Aorta (tissue), 5 donors: ENCODE data around the gene URM1. TPM values are rescaled to one million over a fixed set of nuclear protein-coding genes. Genes with fewer than 3 reads are reported as not detected.
A peak's percentile ranks its signal among the peaks of the same experiment; 100 is the strongest.

Experiments
- ATAC-seq: fragments of 200-7000 bp; cut with Tn5 transposase; one replicate; pipeline ENCODE4 v1.9.1; 2022; ENCODE audit warnings: moderate library complexity; ENCODE audit not compliant: low FRiP score
- DNase-seq, 2 donors: peaks; one replicate each; pipeline ENCODE4 v3.0.0-alpha.2; 2020
- H3K27ac ChIP-seq, 2 donors: one replicate each; pipeline ENCODE4 v1.5.1; 2013; ENCODE audit warnings: low read length in 2 of 2, mild to moderate bottlenecking in 2 of 2, moderate library complexity in 2 of 2, control low read depth in 1 of 2, inconsistent platforms in 1 of 2, low read depth in 1 of 2
- H3K27me3 ChIP-seq, 2 donors: one replicate each; pipeline ENCODE4 v1.6.1; 2013; ENCODE audit warnings: control low read depth in 1 of 2, low read length in 1 of 2, mild to moderate bottlenecking in 1 of 2, moderate library complexity in 1 of 2; ENCODE audit not compliant: insufficient read depth in 2 of 2, control insufficient read depth in 1 of 2
- H3K36me3 ChIP-seq, 2 donors: one replicate each; pipeline ENCODE4 v1.6.1; 2013; ENCODE audit warnings: control low read depth in 1 of 2, low read length in 1 of 2, mild to moderate bottlenecking in 1 of 2; ENCODE audit not compliant: insufficient read depth in 2 of 2, control insufficient read depth in 1 of 2
- H3K4me1 ChIP-seq, 2 donors: one replicate each; pipeline ENCODE4 v1.6.1; 2013; ENCODE audit warnings: low read length in 2 of 2, control low read depth in 1 of 2, mild to moderate bottlenecking in 1 of 2, moderate library complexity in 1 of 2; ENCODE audit not compliant: insufficient read depth in 2 of 2, control insufficient read depth in 1 of 2
- H3K4me3 ChIP-seq, 2 donors: one replicate each; pipeline ENCODE4 v1.5.1; 2013; ENCODE audit warnings: low read length in 2 of 2, control low read depth in 1 of 2, mild to moderate bottlenecking in 1 of 2
- H3K9me3 ChIP-seq: one replicate; pipeline ENCODE4 v1.6.1; 2013; ENCODE audit warnings: mild to moderate bottlenecking, low read length; ENCODE audit not compliant: control insufficient read depth
- WGBS, 2 donors: extraction: QIAGEN DNeasy Blood & Tissue Kit; methylation state at CpG; one replicate each; pipeline ENCODE4 v1.1.7; 2013; 5-methylcytosine and 5-hydroxymethylcytosine counted together
- intact Hi-C, 2 donors: fragments of 100-400 bp; cut with DNase I; formaldehyde crosslinking; loops; one replicate each; pipeline versions ENCODE4 v1.14.2 to v1.15.0; 2022
- long read RNA-seq, 2 donors: library from polyadenylated mRNA; unstranded; transcript quantifications; one replicate each; pipeline ENCODE4 v2.0.0, GENCODE V29; 2020 to 2021
- polyA plus RNA-seq, 2 donors: library from polyadenylated mRNA; stranded (reverse); fragments of 200-250 nt; gene quantifications; one replicate each; pipeline ENCODE4 v1.2.3, GENCODE V29; 2013
- total RNA-seq, 2 donors: library from RNA; stranded (reverse); fragmentation: NEBNext Ultra II Directional; extraction: Animal tissue kit (Norgen Biotek cat#: 25700); gene quantifications; one replicate each; pipeline ENCODE4 v1.2.1, GENCODE V29; 2021
- donor health status: healthy with polysubstance abuse.
- donor health status: Bipolar disorder and iron deficiency.
- donor health status: DM: no; HTN: no; CAD: no.
- donor health status: DM: no; HTN: no; CAD: no.
- donor health status: DM: yes; HTN: yes; CAD: no.

The URM1 gene
- total RNA-seq = 10 to 100 TPM; 34.0 to 37.8 TPM
- polyA plus RNA-seq = 10 to 100 TPM; 24.7 to 45.5 TPM
- long read RNA-seq, donor 1, transcript URM1-203 (5 exons, 2,650 nt) = major isoform, 65 of 81 reads
- long read RNA-seq, donor 1, partial matches to known transcripts = 1 of 81 reads
- long read RNA-seq, donor 1, other reads (novel, unspliced or antisense) = 9 of 81 reads
- long read RNA-seq, donor 2, partial matches to known transcripts = 0 of 8 reads
- long read RNA-seq, donor 2, other reads (novel, unspliced or antisense) = 3 of 8 reads

DNA sequence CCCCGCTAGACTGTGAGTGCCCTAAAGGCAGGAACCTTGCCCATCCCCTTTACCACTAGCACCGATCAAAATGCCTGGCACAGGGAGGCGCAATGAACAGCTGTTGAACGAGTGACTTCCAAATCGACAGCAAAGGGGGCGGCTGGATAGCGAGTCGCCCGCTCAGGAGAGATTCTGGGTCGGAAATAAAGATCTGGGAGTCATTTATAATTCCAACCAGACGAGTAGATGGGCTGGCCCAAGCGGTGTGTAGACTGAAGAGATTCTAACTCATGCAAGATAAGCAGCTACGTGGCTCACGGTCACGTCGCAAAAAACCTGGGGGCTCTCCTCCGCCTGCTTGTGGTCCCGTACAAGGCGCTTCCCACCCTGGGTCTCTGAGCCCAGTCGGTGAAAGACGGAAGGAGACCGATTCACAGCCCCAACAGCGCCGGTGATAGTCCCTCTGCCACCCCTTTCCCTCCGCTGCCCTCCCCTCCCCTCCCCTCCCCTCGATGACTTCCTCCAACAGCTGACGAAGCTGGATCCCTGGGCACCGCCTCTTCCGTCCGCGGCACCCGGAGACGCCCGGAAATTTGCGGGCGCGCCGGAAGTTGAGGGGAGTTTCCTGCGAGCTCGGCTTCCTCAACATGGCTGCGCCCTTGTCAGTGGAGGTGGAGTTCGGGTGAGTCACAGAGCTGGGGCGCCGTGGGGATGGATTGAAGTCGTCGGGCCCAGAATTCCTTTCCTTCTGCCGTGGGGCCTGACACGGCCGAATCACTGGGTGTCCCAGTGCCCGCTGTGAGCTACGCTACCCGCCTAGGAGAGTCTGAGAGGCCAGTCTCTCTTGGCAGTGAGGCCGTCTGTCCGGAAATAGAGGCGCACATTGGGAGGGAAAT is at the start of gene URM1:
Gene URM1 (plus strand): TSS at position 623 of the 878 bp plus-strand sequence. CDS start 7 bp downstream, at position 630.
- peak; percentile 98 to 99 for DNase-seq
- Histone ChIP-seq H3K27me3 (no peaks in the 10 kb centered on the region), H3K36me3 (no peaks in the 10 kb centered on the region), H3K9me3 (no peaks in the 10 kb centered on the region), H3K27ac (peak within 1 kb of the TSS; percentile 36 to 81), H3K4me3 (peak within 1 kb of the TSS; percentile 80 to 92), H3K4me1 (no peaks in the 10 kb centered on the region)
- 0% methylated on average over 53 to 55 of the region's 55 CpGs for WGBS, 2 donors
- ATAC-seq = peak; percentile 97
- intact Hi-C loops = no loop called here

DNA sequence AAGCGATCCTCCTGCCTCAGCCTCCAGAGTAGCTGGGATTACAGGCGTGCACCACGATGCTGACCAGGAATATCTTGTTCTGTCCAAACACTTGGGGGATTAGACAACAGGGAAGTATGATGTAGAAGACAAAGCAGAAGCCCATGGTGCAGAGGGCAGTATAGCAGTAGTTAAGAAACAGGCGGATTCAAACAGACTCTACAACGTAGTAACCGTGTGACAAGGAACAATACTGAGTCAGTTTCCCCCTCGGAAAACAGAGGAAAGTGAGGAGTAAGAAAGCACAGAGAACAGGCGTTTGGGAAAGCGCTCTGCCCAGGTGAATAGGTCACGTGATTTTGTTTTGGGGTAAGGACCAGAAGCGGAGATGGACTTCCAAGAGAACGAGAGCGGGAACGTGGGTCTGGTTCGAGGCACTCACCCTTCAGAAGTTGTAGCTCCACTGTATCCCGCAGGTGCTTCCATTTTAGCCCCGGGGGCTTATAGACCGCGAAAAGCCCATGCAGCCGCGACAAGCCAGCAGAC is 49.2 kb upstream of the URM1 start:
- Histone ChIP-seq H3K36me3 (no peaks in the 10 kb centered on the region), H3K9me3 (no peaks in the 10 kb centered on the region), H3K27ac (peak overlapping the region in 1 of 2 donors; percentile 2), H3K4me1 (no peaks in the 10 kb centered on the region), H3K27me3 (no peaks in the 10 kb centered on the region), H3K4me3 (peak overlapping the region; percentile 41 to 84)
- DNase-seq (no peak), ATAC-seq (no peak)
- 2% methylated on average over 21 of the region's 21 CpGs for WGBS, 2 donors
- intact Hi-C loops = no loop called here

DNA sequence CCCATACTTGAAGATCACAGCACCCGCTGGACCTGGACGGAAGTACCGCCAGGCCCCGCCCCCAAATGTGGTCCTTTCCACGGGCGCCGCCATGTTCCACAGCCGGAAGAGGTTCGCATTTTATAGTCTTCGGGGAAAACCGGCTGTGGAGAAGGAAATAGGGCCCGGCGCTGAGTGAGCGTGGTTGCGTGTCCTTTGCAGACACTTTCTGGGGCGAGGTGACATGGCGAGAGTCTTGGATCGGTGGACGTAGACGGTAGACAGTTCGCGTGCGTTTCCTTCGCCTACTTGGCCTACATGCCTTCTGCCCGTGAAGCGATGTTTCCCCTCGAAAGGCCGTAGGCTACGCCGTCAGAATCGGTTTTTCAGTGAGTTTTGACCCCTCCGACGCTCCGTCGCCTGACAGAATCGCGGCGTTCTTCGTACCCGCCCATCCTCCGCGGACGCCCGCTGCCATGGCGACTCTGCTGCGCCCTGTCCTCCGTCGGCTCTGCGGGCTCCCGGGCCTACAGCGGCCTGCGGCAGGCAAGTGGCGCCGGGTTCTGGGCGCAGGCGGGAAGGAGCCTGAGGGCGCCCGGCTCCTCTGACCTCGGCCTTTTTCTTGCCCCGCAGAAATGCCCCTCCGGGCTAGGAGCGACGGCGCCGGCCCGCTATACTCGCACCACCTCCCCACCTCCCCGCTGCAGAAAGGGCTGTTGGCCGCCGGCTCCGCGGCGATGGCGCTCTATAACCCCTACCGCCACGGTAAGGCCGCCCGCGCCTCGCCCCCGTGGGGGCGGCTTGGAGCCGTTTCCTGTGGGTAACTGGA is 48.6 kb upstream of the URM1 start, which contains the start of the genes COQ4 and TRUB2:
Gene COQ4 (plus strand): TSS at position 436 of the 808 bp plus-strand sequence. CDS start 20 bp downstream, at position 456.
Gene TRUB2 (minus strand): TSS at position 44 of the 808 bp plus-strand sequence. CDS start 39 bp downstream, at position 5.
- 0% methylated on average over 83 of the region's 83 CpGs for WGBS, 2 donors
- H3K27ac ChIP-seq = peak within 1 kb of the TSS in 1 of 2 donors; percentile 58
- H3K27me3 ChIP-seq = no peaks in the 10 kb centered on the region
- ATAC-seq (peak; percentile 98), DNase-seq (peak; percentile 95 to 97)
- peak within 1 kb of the TSS; percentile 84 to 90 for H3K4me3 ChIP-seq
- H3K4me1 ChIP-seq = no peaks in the 10 kb centered on the region
- H3K9me3 ChIP-seq = no peaks in the 10 kb centered on the region
- intact Hi-C loops = no loop called here
- no peaks in the 10 kb centered on the region for H3K36me3 ChIP-seq

DNA sequence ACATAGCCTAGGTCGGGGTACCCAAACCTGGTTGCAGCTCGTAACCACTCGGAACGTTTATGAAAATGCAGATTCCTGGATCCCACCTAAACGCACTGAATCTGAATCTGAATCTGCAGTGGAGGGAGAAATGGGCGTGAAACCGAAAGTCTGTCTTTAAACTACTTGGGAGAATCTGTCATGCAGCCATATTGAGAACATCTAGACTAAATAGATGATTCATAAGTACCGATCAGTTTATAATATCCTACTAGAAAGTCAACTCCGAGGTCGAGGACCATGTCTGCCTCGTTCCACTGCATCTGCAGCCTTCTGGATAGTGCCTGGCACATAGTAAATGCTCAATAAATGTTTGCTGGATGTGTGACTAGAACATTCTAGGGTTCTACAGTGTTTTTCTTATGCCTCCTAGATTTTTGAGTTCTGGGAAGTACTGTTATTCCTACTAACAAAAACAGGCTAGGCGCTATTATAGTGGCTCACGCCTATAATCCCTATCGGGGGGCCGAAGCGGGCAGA is 47.9 kb upstream of the URM1 start:
- no peak for ATAC-seq
- no peak for DNase-seq
- Histone ChIP-seq H3K36me3 (peaks cover 0 to 2% of the 10 kb centered on the region in 2 donors), H3K27ac (peak overlapping the region in 1 of 2 donors; percentile 48), H3K4me3 (peak overlapping the region; percentile 80 to 90), H3K4me1 (no peaks in the 10 kb centered on the region), H3K27me3 (no peaks in the 10 kb centered on the region), H3K9me3 (no peaks in the 10 kb centered on the region)
- intact Hi-C loops = no loop called here
- WGBS, 2 donors = 25% methylated on average over 16 of the region's 16 CpGs

DNA sequence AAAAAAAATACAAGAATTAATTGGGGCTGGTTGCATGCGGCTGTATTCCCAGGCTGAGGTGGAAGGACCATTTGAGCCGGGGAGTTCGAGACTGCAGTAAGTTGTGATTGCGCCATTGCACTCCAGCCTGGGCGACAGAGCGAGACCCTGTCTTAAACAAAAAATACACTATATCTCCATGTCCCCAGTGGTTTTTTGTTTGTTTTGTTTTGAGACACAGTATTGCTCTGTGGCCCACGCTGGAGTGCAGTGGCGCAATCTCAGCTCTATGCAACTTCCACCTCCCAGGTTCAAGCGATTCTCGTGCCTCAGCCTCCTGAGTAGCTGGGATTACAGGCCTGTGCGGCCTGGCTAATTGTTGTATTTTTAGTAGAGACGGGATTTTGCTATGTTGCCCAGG is 47.4 kb upstream of the URM1 start:
- H3K9me3 ChIP-seq = no peaks in the 10 kb centered on the region
- H3K36me3 ChIP-seq = peaks cover 0 to 2% of the 10 kb centered on the region in 2 donors
- no peaks in the 10 kb centered on the region for H3K27me3 ChIP-seq
- H3K4me3 ChIP-seq = no peak overlapping the region
- intact Hi-C loops = no loop called here
- H3K27ac ChIP-seq = no peak overlapping the region
- WGBS, 2 donors = 83 to 89% methylated on average over 12 of the region's 12 CpGs
- no peak for DNase-seq
- no peak for ATAC-seq
- no peaks in the 10 kb centered on the region for H3K4me1 ChIP-seq

DNA sequence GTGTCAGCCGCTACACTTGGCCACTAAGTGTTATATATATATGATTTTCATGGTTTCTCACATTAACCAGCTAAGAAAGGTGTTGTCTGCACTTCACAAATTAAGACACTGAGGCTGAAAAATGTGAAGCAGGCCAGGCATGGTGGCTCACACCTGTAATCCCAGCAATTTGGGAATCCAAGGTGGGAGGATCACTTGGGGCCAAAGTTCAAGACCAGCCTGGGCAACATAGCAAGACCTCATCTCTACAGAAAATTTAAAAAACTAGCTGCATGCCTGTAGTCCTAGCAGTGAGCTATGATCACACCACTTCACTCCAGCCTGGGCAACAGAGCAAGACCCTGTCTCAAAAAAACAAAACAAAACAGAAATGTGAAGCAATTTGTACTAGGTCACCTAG is 46.8 kb upstream of the URM1 start:
- no peak for ATAC-seq
- Histone ChIP-seq H3K27me3 (no peaks in the 10 kb centered on the region), H3K4me3 (no peak overlapping the region), H3K4me1 (no peaks in the 10 kb centered on the region), H3K36me3 (peaks cover 0 to 2% of the 10 kb centered on the region in 2 donors), H3K27ac (no peak overlapping the region), H3K9me3 (no peaks in the 10 kb centered on the region)
- DNase-seq = no peak
- WGBS, 2 donors = 90 to 96% methylated on average over 1 of the region's 1 CpG
- intact Hi-C loops = no loop called here

DNA sequence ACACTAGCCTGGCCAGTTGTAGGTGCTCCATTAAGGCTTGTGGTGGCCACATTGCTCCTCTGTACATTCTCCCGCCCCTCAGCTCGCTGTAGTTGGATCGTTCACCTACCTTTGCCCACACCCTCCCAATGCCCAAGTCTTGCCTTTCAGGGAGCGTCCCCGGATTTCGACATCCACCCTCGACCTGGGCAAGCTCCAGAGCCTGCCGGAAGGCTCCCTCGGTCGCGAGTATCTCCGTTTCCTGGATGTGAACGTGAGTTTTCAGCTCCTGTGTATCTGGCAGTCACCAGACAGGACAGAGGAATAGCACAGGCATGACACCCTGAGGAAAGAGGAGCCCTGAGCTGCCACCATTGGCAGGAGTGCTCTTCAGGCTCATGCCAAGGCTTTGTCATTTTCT is 45.5 kb upstream of the URM1 start:
- H3K27me3 ChIP-seq = no peaks in the 10 kb centered on the region
- no peak overlapping the region for H3K27ac ChIP-seq
- 88 to 89% methylated on average over 13 of the region's 13 CpGs for WGBS, 2 donors
- ATAC-seq (no peak), DNase-seq (no peak)
- H3K9me3 ChIP-seq = no peaks in the 10 kb centered on the region
- H3K4me1 ChIP-seq = no peaks in the 10 kb centered on the region
- no peak overlapping the region for H3K4me3 ChIP-seq
- intact Hi-C loops = no loop called here
- peaks cover 0 to 2% of the 10 kb centered on the region in 2 donors for H3K36me3 ChIP-seq

DNA sequence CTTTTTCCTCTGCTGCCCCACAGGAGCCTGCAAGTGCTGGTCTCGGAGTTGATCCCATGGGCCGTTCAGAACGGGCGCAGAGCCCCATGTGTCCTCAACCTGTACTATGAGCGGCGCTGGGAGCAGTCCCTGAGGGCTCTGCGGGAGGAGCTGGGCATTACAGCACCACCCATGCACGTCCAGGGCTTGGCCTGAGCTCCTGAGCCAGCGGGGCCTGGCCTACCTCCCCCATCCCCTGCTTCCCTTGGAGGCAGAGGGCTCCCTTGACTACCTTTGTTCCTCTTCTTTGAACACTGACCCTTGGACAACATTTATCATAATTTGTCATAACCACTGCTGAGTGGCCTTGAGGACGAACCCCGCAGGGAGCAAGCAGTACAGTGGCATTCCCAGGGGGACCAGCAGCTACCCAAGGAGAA is 37.7 kb upstream of the URM1 start:
- H3K27me3 ChIP-seq = no peaks in the 10 kb centered on the region
- no peaks in the 10 kb centered on the region for H3K36me3 ChIP-seq
- H3K27ac ChIP-seq = no peak overlapping the region
- H3K4me1 ChIP-seq = no peaks in the 10 kb centered on the region
- WGBS, 2 donors = 80 to 86% methylated on average over 11 of the region's 11 CpGs
- DNase-seq (no peak), ATAC-seq (no peak)
- intact Hi-C loops = loop anchor here in 1 of 2 donors (5.0 kb wide), 1 partner anchor 36 kb away; no protein-coding TSS in a partner anchor
- no peaks in the 10 kb centered on the region for H3K9me3 ChIP-seq
- H3K4me3 ChIP-seq = no peak overlapping the region
